ENCODE measurements around the gene DPP10. TPM values are rescaled to one million over a fixed set of nuclear protein-coding genes. Genes with fewer than 3 reads are reported as not detected.

DPP10 gene
- total and polyA plus RNA-seq, 7 donors = 0.60 to 4.4 (median 3.5) TPM

- 87 to 94% methylated on average over 3 of the region's 3 CpGs for WGBS, 2 donors
- H3K9me3 ChIP-seq = no peaks in the 10 kb centered on the region
- intact Hi-C loops (cut with DNase I) = no loop called here
- no peak overlapping the region for H3K4me3 ChIP-seq
- H3K4me1 ChIP-seq = no peaks in the 10 kb centered on the region
- no peaks in the 10 kb centered on the region for H3K36me3 ChIP-seq
- no peak for DNase-seq
- no peak for TF ChIP-seq EP300 (IDR thresholded peaks at IDR 0.05)
- TF ChIP-seq, protein P1, sequence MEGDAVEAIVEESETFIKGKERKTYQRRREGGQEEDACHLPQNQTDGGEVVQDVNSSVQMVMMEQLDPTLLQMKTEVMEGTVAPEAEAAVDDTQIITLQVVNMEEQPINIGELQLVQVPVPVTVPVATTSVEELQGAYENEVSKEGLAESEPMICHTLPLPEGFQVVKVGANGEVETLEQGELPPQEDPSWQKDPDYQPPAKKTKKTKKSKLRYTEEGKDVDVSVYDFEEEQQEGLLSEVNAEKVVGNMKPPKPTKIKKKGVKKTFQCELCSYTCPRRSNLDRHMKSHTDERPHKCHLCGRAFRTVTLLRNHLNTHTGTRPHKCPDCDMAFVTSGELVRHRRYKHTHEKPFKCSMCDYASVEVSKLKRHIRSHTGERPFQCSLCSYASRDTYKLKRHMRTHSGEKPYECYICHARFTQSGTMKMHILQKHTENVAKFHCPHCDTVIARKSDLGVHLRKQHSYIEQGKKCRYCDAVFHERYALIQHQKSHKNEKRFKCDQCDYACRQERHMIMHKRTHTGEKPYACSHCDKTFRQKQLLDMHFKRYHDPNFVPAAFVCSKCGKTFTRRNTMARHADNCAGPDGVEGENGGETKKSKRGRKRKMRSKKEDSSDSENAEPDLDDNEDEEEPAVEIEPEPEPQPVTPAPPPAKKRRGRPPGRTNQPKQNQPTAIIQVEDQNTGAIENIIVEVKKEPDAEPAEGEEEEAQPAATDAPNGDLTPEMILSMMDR (IDR thresholded peaks at IDR 0.05) = no peak
- TF ChIP-seq POLR2AphosphoS5 (IDR thresholded peaks at IDR 0.05) = no peak
- no peak for TF ChIP-seq POLR2A (IDR thresholded peaks at IDR 0.05)
- no peaks in the 10 kb centered on the region for H3K27me3 ChIP-seq
- no peak overlapping the region for H3K27ac ChIP-seq
These were observed 1353.6 kb downstream of the DPP10 start for GRCh38 chr2:115796078-115796477.

GRCh38 chr2:115807276-115807675, 1364.8 kb downstream of the DPP10 start:
- no peak for DNase-seq
- whole genome bisulfite sequencing, 2 donors = 89 to 95% methylated on average over 3 of the region's 3 CpGs

GRCh38 chr2:115825912-115826311, 1383.5 kb downstream of the DPP10 start:
- H3K4me3 ChIP-seq = no peak overlapping the region
- no peak for TF ChIP-seq POLR2AphosphoS5 (IDR thresholded peaks at IDR 0.05)
- TF ChIP-seq POLR2A (IDR thresholded peaks at IDR 0.05) = no peak
- no peak for TF ChIP-seq EP300 (IDR thresholded peaks at IDR 0.05)
- TF ChIP-seq, protein P1 (IDR thresholded peaks at IDR 0.05) = no peak
- H3K36me3 ChIP-seq = no peaks in the 10 kb centered on the region
- no peaks in the 10 kb centered on the region for H3K27me3 ChIP-seq
- intact Hi-C loops (cut with DNase I) = no loop called here
- H3K4me1 ChIP-seq = no peaks in the 10 kb centered on the region
- 85 to 94% methylated on average over 1 of the region's 1 CpG for WGBS, 2 donors
- no peak overlapping the region for H3K27ac ChIP-seq
- DNase-seq = no peak
- no peaks in the 10 kb centered on the region for H3K9me3 ChIP-seq

More at GRCh38 chr2:115807276-115807675, 1364.8 kb downstream of the DPP10 start:
- Histone ChIP-seq H3K9me3 (no peaks in the 10 kb centered on the region), H3K36me3 (no peaks in the 10 kb centered on the region), H3K4me3 (no peak overlapping the region), H3K27me3 (no peaks in the 10 kb centered on the region), H3K27ac (no peak overlapping the region), H3K4me1 (no peaks in the 10 kb centered on the region)
- intact Hi-C loops (cut with DNase I) = no loop called here
- no peak for TF ChIP-seq POLR2AphosphoS5 (IDR thresholded peaks at IDR 0.05)
- TF ChIP-seq EP300 (IDR thresholded peaks at IDR 0.05) = no peak
- TF ChIP-seq POLR2A (IDR thresholded peaks at IDR 0.05) = no peak
- TF ChIP-seq, protein P1 (IDR thresholded peaks at IDR 0.05) = no peak

DNA sequence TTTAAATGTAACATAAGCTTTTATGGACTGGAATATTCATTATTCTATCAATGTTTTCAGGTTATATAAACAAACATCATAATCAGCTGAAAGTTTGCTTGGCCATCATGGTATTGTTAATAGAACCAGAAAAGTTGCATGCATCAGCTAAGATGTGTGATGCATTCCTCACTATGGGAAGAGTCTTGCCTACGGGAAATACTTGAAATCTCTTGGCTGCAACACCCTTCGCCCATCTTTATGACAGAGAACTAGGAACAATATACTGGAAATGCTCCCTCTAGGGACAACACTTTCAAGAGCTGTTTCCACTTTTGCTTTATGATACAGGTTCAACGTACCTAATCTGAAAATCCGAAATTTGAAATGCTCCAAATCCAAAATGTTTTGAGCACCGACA, 1390.8 kb downstream of the DPP10 start:
- no peak for DNase-seq
- H3K27ac ChIP-seq = no peak overlapping the region
- intact Hi-C loops (cut with DNase I) = no loop called here
- H3K4me1 ChIP-seq = no peaks in the 10 kb centered on the region
- H3K36me3 ChIP-seq = no peaks in the 10 kb centered on the region
- no peaks in the 10 kb centered on the region for H3K27me3 ChIP-seq
- H3K4me3 ChIP-seq = no peak overlapping the region
- TF ChIP-seq, protein P1 (IDR thresholded peaks at IDR 0.05) = no peak
- TF ChIP-seq EP300 (IDR thresholded peaks at IDR 0.05) (no peak), POLR2AphosphoS5 (IDR thresholded peaks at IDR 0.05) (no peak), POLR2A (IDR thresholded peaks at IDR 0.05) (no peak)
- H3K9me3 ChIP-seq = no peaks in the 10 kb centered on the region
- WGBS, 2 donors = 89% methylated on average over 5 of the region's 5 CpGs

GRCh38 chr2:115838539-115838938, 1396.1 kb downstream of the DPP10 start:
- H3K9me3 ChIP-seq = no peaks in the 10 kb centered on the region
- no peak overlapping the region for H3K27ac ChIP-seq
- 14 to 64% methylated on average over 2 of the region's 2 CpGs for WGBS, 2 donors
- no peak for TF ChIP-seq EP300 (IDR thresholded peaks at IDR 0.05)
- TF ChIP-seq, protein P1 (IDR thresholded peaks at IDR 0.05) = no peak
- no peak for TF ChIP-seq POLR2A (IDR thresholded peaks at IDR 0.05)
- TF ChIP-seq POLR2AphosphoS5 (IDR thresholded peaks at IDR 0.05) = no peak
- H3K27me3 ChIP-seq = no peaks in the 10 kb centered on the region
- no peak overlapping the region for H3K4me3 ChIP-seq
- no peaks in the 10 kb centered on the region for H3K4me1 ChIP-seq
- intact Hi-C loops (cut with DNase I) = no loop called here
- no peaks in the 10 kb centered on the region for H3K36me3 ChIP-seq
- DNase-seq = no peak

Data from sigmoid colon (tissue), 7 donors.